Endothelial cell of umbilical vein (primary cell): ENCODE results near the gene SCAPER. TPM values are rescaled to one million over a fixed set of nuclear protein-coding genes. Genes with fewer than 3 reads are reported as not detected.

Experiments used
- BruUV-seq: library from RNA; stranded (reverse); fragments of 400-500 nt; replicated peaks from 2 replicates; lab custom pipeline; 2021; lab: Mats Ljungman, UMichigan
- CTCF ChIA-PET: fragments of 300-600, 350-600 bp; sonication (Branson Sonifier 250); formaldehyde crosslinking; loops from one replicate; lab custom pipeline; 2021; ENCODE audit warnings: antibody characterized with exemption, inconsistent platforms; lab: Charles Lee
- POLR2A ChIA-PET: fragments of 300-600, 350-600 bp; sonication (Branson Sonifier 250); formaldehyde crosslinking; loops from one replicate; lab custom pipeline; 2021; ENCODE audit warnings: antibody characterized with exemption, inconsistent platforms; lab: Charles Lee
- DNase-seq: peaks from one replicate; pipeline ENCODE4 v3.0.0-alpha.2; 2011; ENCODE audit warnings: low read depth, low spot score
- FAIRE-seq: peaks from 2 replicates; lab custom pipeline; 2011; peaks lifted over from hg19 to GRCh38; lab: Jason Lieb, UNC
- H2AFZ ChIP-seq: 2 replicates; pipeline ENCODE4 v1.6.0; 2012; ENCODE audit warnings: low read depth, low read length, control low read depth, inconsistent platforms
- H3K27ac ChIP-seq: 2 replicates; pipeline ENCODE4 v1.5.1; 2011; ENCODE audit warnings: low read depth, mild to moderate bottlenecking, control low read depth, low read length, moderate library complexity; ENCODE audit not compliant: insufficient read depth
- H3K27me3 ChIP-seq, 2 experiments: 2 replicates each; pipeline versions ENCODE4 v1.6.0 to v1.6.1; 2011; ENCODE audit warnings: low read length in 2 of 2, mixed read lengths in 1 of 2; ENCODE audit not compliant: control insufficient read depth in 2 of 2, insufficient read depth in 2 of 2
- H3K36me3 ChIP-seq, 2 experiments: 2 replicates in 1 of 2; 3 replicates in 1 of 2; pipeline ENCODE4 v1.5.1; 2011; ENCODE audit warnings: low read length in 2 of 2, mild to moderate bottlenecking in 1 of 2, moderate library complexity in 1 of 2; ENCODE audit not compliant: control insufficient read depth in 2 of 2, insufficient read depth in 2 of 2; ENCODE audit errors: extremely low read depth in 1 of 2
- H3K4me1 ChIP-seq: 3 replicates; pipeline ENCODE4 v1.5.1; 2011; ENCODE audit warnings: mild to moderate bottlenecking, low read length; ENCODE audit not compliant: control insufficient read depth, insufficient read depth; ENCODE audit errors: extremely low read depth
- H3K4me2 ChIP-seq: 2 replicates; pipeline ENCODE4 v1.6.1; 2011; ENCODE audit warnings: low read length, control low read depth, mixed read lengths; ENCODE audit not compliant: insufficient read depth
- H3K4me3 ChIP-seq, 3 experiments: fragments of 200-600 bp in 1 of 3; sonication (generic), shearing (Covaris generic) in 1 of 3; replicated peaks in 1 of 3; 2 replicates each; pipeline ENCODE4 v1.5.1; 2011 to 2016; ENCODE audit warnings: control low read depth in 3 of 3, low read length in 3 of 3, mild to moderate bottlenecking in 2 of 3, inconsistent platforms in 1 of 3, low read depth in 1 of 3, moderate library complexity in 1 of 3; ENCODE audit not compliant: insufficient read depth in 1 of 3
- H3K79me2 ChIP-seq: 2 replicates; pipeline ENCODE4 v1.6.0; 2012; ENCODE audit warnings: low read length, inconsistent platforms; ENCODE audit not compliant: control insufficient read depth, insufficient read depth
- H3K9ac ChIP-seq: replicated peaks from 2 replicates; pipeline ENCODE3; 2011; ENCODE audit warnings: low read length, control low read depth; ENCODE audit not compliant: insufficient read depth; ENCODE audit errors: extremely low read depth
- H3K9me1 ChIP-seq: replicated peaks from 3 replicates; pipeline ENCODE4 v1.6.0; 2011; ENCODE audit warnings: mild to moderate bottlenecking, low read length; ENCODE audit not compliant: control insufficient read depth, insufficient read depth; ENCODE audit errors: extremely low read depth
- H3K9me3 ChIP-seq: replicated peaks from 2 replicates; pipeline ENCODE4 v1.5.1; 2012; ENCODE audit warnings: low read length, inconsistent platforms; ENCODE audit not compliant: control insufficient read depth, insufficient read depth
- H4K20me1 ChIP-seq: replicated peaks from 2 replicates; pipeline ENCODE3; 2011; ENCODE audit warnings: mild to moderate bottlenecking, low read length; ENCODE audit not compliant: control insufficient read depth, insufficient read depth; ENCODE audit errors: extremely low read depth
- CTCF ChIP-seq, 2 donors: IDR thresholded peaks; 1 replicate in 1 of 2; 2 replicates in 1 of 2; pipeline ENCODE4 v1.5.1; 2011; ENCODE audit warnings: low read length in 2 of 2, mild to moderate bottlenecking in 2 of 2, moderate library complexity in 2 of 2, control low read depth in 1 of 2, inconsistent platforms in 1 of 2, low read depth in 1 of 2; ENCODE audit not compliant: insufficient read depth in 1 of 2; ENCODE audit errors: extremely low read depth in 1 of 2
- EZH2 ChIP-seq: IDR thresholded peaks from 2 replicates; pipeline ENCODE4 v1.6.1; 2012; ENCODE audit warnings: borderline replicate concordance, low read depth, mild to moderate bottlenecking, moderate library complexity, low read length, inconsistent platforms; ENCODE audit not compliant: severe bottlenecking
- FOS ChIP-seq: IDR thresholded peaks from 2 replicates; pipeline ENCODE4 v1.6.1; 2011; ENCODE audit warnings: mild to moderate bottlenecking, low read length, moderate library complexity, borderline replicate concordance; ENCODE audit not compliant: insufficient read depth
- GATA2 ChIP-seq: IDR thresholded peaks from 2 replicates; pipeline ENCODE4 v1.7.0; 2011; ENCODE audit warnings: low read depth, mild to moderate bottlenecking, moderate library complexity, mixed read lengths, low read length; ENCODE audit not compliant: insufficient read length, insufficient read depth
- JUN ChIP-seq: IDR thresholded peaks from 2 replicates; pipeline ENCODE4 v1.6.1; 2011; ENCODE audit warnings: borderline replicate concordance, low read depth; ENCODE audit not compliant: insufficient read length, insufficient read depth
- MAX ChIP-seq: IDR thresholded peaks from 2 replicates; pipeline ENCODE4 v1.6.1; 2011; ENCODE audit not compliant: insufficient read depth, insufficient read length
- MYC ChIP-seq: IDR thresholded peaks from one replicate; pipeline ENCODE4 v1.6.1; 2011; ENCODE audit warnings: mild to moderate bottlenecking, low read depth, low read length
- POLR2A ChIP-seq: IDR thresholded peaks from 2 replicates; pipeline ENCODE4 v1.6.1; 2012; ENCODE audit warnings: low read depth, mild to moderate bottlenecking, control low read depth, low read length
- POLR2AphosphoS5 ChIP-seq: IDR thresholded peaks from 2 replicates; pipeline ENCODE4 v1.6.1; 2012; ENCODE audit warnings: low read depth, mild to moderate bottlenecking, control low read depth, low read length, moderate library complexity; ENCODE audit not compliant: insufficient read depth
- dilution Hi-C: fragments of 300-500 bp; cut with MboI; formaldehyde crosslinking; loops from one replicate; pipeline ENCODE4 v1.15.0; 2019; ENCODE audit warnings: low sequenced_read_pairs; ENCODE audit not compliant: extremely low pct_ligation_motif_present
- intact Hi-C: fragments of 100-400 bp; cut with micrococcal nuclease; formaldehyde crosslinking; loops from one replicate; pipeline ENCODE4 v1.10.0; 2022
- polyA plus RNA-seq, 4 experiments: library from polyadenylated mRNA; depleted of rRNA in 3 of 4; stranded (reverse) in 3 of 4; unstranded in 1 of 4; fragments of >200 nt; gene quantifications; 2 replicates each; pipeline versions ENCODE4 v1.2.1 to v1.2.3, GENCODE V29; 2011 to 2012; ENCODE audit warnings: missing spikeins in 1 of 4
- total RNA-seq: library from RNA; stranded (reverse); gene quantifications from 2 replicates; pipeline ENCODE4 v1.2.3, GENCODE V29; 2021

SCAPER gene
- total and polyA plus RNA-seq, 2 donors (not counting 3 experiments of a cell fraction or from before 2014, with no cell fraction given) = 2.7 to 12.7 TPM

- no peaks in the 10 kb centered on the region for H3K36me3 ChIP-seq
- BruUV-seq = no TSS peak
- POLR2A ChIA-PET = no interaction called here
- no peaks in the 10 kb centered on the region for H3K27me3 ChIP-seq
- H3K79me2 ChIP-seq = no peaks in the 10 kb centered on the region
- H3K4me2 ChIP-seq = no peak overlapping the region
- FAIRE-seq (no peak), DNase-seq (no peak)
- H3K27ac ChIP-seq = no peak overlapping the region
- H4K20me1 ChIP-seq = no peaks in the 10 kb centered on the region
- CTCF ChIA-PET = no interaction called here
- no peaks in the 10 kb centered on the region for H3K4me1 ChIP-seq
- TF ChIP-seq EZH2 (no peak), POLR2A (no peak), POLR2AphosphoS5 (no peak), MYC (no peak), FOS (no peak), GATA2 (no peak), MAX (no peak), JUN (no peak)
- H2AFZ ChIP-seq = no peak overlapping the region
- H3K9me3 ChIP-seq = no peaks in the 10 kb centered on the region
- no peak overlapping the region for H3K4me3 ChIP-seq
- no peak overlapping the region for H3K9ac ChIP-seq
- intact Hi-C loops = no loop called here
- dilution Hi-C loops = no loop called here
- H3K9me1 ChIP-seq = no peaks in the 10 kb centered on the region
Observed at GRCh38 chr15:76386178-76386577, 519.0 kb downstream of the SCAPER start.

- no TSS peak for BruUV-seq
- no peaks in the 10 kb centered on the region for H3K36me3 ChIP-seq
- H3K4me2 ChIP-seq = no peak overlapping the region
- intact Hi-C loops (no loop called here), dilution Hi-C loops (no loop called here)
- FAIRE-seq = no peak
- H3K79me2 ChIP-seq = no peaks in the 10 kb centered on the region
- H4K20me1 ChIP-seq = no peaks in the 10 kb centered on the region
- H3K9me3 ChIP-seq = no peaks in the 10 kb centered on the region
- no peaks in the 10 kb centered on the region for H3K9me1 ChIP-seq
- no peak overlapping the region for H3K27ac ChIP-seq
- peaks cover 11% of the 10 kb centered on the region for H3K4me1 ChIP-seq
- no peaks in the 10 kb centered on the region for H3K27me3 ChIP-seq
- no peak for TF ChIP-seq POLR2AphosphoS5
- no peak for TF ChIP-seq FOS
- TF ChIP-seq CTCF (IDR thresholded peaks at IDR 0.05; ENCODE audit: extremely low read depth in 1 of 2, insufficient read depth in 1 of 2, low read depth in 1 of 2, low read length in 2 of 2) = no peak
- TF ChIP-seq GATA2 = no peak
- DNase-seq = no peak
- ChIA-PET POLR2A (no interaction called here), CTCF (no interaction called here)
- no peak overlapping the region for H3K4me3 ChIP-seq
- no peak overlapping the region for H3K9ac ChIP-seq
- no peak overlapping the region for H2AFZ ChIP-seq
Observed at GRCh38 chr15:76384409-76384808, 520.7 kb downstream of the SCAPER start.
